H7 (cell line): ENCODE measurements around the gene OSBPL9. TPM values are rescaled to one million over a fixed set of nuclear protein-coding genes. Genes with fewer than 3 reads are reported as not detected.
"Not testable (repeated sequence)": the region's sequence is repeated elsewhere in the genome, so short reads cannot be mapped to it uniquely, and the experiment has no call there.

Experiments used
- DNase-seq: peaks from one replicate; pipeline ENCODE4 v3.0.0; 2012
- H3K27me3 ChIP-seq: 2 replicates; pipeline ENCODE4 v1.6.0; 2011; ENCODE audit warnings: mild to moderate bottlenecking, low read length; ENCODE audit not compliant: control insufficient read depth, insufficient read depth
- H3K36me3 ChIP-seq: replicated peaks from 2 replicates; pipeline ENCODE4 v1.5.1; 2011; ENCODE audit warnings: low read length; ENCODE audit not compliant: control insufficient read depth, insufficient read depth
- H3K4me3 ChIP-seq: 2 replicates; pipeline ENCODE4 v1.5.1; 2011; ENCODE audit warnings: low read depth, mild to moderate bottlenecking, control low read depth, low read length, moderate library complexity; ENCODE audit not compliant: insufficient read depth
- total RNA-seq: library from RNA; depleted of rRNA; stranded (reverse); fragments of >200 nt; shearing (Covaris generic); gene quantifications from 2 replicates; pipeline ENCODE4 v1.2.3, GENCODE V29; 2014

The OSBPL9 gene
- total RNA-seq, 1 experiment from 2014 or later = 87.4 TPM

GRCh38 chr1:51732701-51733425, 116.0 kb downstream of the OSBPL9 start:
- no peak overlapping the region for H3K4me3 ChIP-seq
- no peak for DNase-seq
- H3K27me3 ChIP-seq = no peaks in the 10 kb centered on the region
- no peaks in the 10 kb centered on the region for H3K36me3 ChIP-seq

GRCh38 chr1:51733426-51733774, 116.5 kb downstream of the OSBPL9 start:
- H3K36me3 ChIP-seq, H3K27me3 ChIP-seq, H3K4me3 ChIP-seq, DNase-seq: not testable (repeated sequence)

- H3K36me3 ChIP-seq = no peaks in the 10 kb centered on the region
- DNase-seq = no peak
- H3K4me3 ChIP-seq = no peak overlapping the region
- no peaks in the 10 kb centered on the region for H3K27me3 ChIP-seq
Observed at GRCh38 chr1:51733793-51734522, 117.1 kb downstream of the OSBPL9 start.

GRCh38 chr1:51734896-51735745, 118.2 kb downstream of the OSBPL9 start:
- H3K27me3 ChIP-seq = no peaks in the 10 kb centered on the region
- H3K4me3 ChIP-seq = no peak overlapping the region
- DNase-seq = no peak
- no peaks in the 10 kb centered on the region for H3K36me3 ChIP-seq

GRCh38 chr1:51735746-51736254, 118.9 kb downstream of the OSBPL9 start:
- H3K27me3 ChIP-seq = no peaks in the 10 kb centered on the region
- H3K36me3 ChIP-seq = no peaks in the 10 kb centered on the region
- no peak for DNase-seq
- no peak overlapping the region for H3K4me3 ChIP-seq

- no peaks in the 10 kb centered on the region for H3K27me3 ChIP-seq
- no peak for DNase-seq
- no peaks in the 10 kb centered on the region for H3K36me3 ChIP-seq
- no peak overlapping the region for H3K4me3 ChIP-seq
Observed at GRCh38 chr1:51736702-51737101, 119.8 kb downstream of the OSBPL9 start.

GRCh38 chr1:51738681-51739080, 121.8 kb downstream of the OSBPL9 start:
- no peaks in the 10 kb centered on the region; the same call in 1 of the 2 replicates for H3K36me3 ChIP-seq
- no peaks in the 10 kb centered on the region for H3K27me3 ChIP-seq
- no peak for DNase-seq
- H3K4me3 ChIP-seq = no peak overlapping the region

GRCh38 chr1:51740652-51741051, 123.8 kb downstream of the OSBPL9 start:
- Histone ChIP-seq H3K27me3 (no peaks in the 10 kb centered on the region), H3K36me3 (no peaks in the 10 kb centered on the region; the same call in 1 of the 2 replicates), H3K4me3 (no peak overlapping the region)
- no peak for DNase-seq

- H3K36me3 ChIP-seq = no peaks in the 10 kb centered on the region; the same call in 1 of the 2 replicates
- H3K4me3 ChIP-seq = no peak overlapping the region
- no peaks in the 10 kb centered on the region for H3K27me3 ChIP-seq
- DNase-seq = no peak
Observed at GRCh38 chr1:51741121-51741681, 124.3 kb downstream of the OSBPL9 start.

GRCh38 chr1:51744506-51745303, 127.8 kb downstream of the OSBPL9 start:
- Histone ChIP-seq H3K4me3 (no peak overlapping the region), H3K27me3 (no peaks in the 10 kb centered on the region), H3K36me3 (no peaks in the 10 kb centered on the region; the same call in 1 of the 2 replicates)
- no peak for DNase-seq

- Histone ChIP-seq H3K4me3 (no peak overlapping the region), H3K36me3 (no peaks in the 10 kb centered on the region; the same call in 1 of the 2 replicates), H3K27me3 (no peaks in the 10 kb centered on the region)
- DNase-seq = no peak
Observed at GRCh38 chr1:51745304-51745570, 128.3 kb downstream of the OSBPL9 start.

- no peak overlapping the region for H3K4me3 ChIP-seq
- H3K36me3 ChIP-seq = peaks cover 3% of the 10 kb centered on the region
- no peak for DNase-seq
- no peaks in the 10 kb centered on the region for H3K27me3 ChIP-seq
Observed at GRCh38 chr1:51749151-51749550, 132.3 kb downstream of the OSBPL9 start.

- peaks cover 3% of the 10 kb centered on the region for H3K36me3 ChIP-seq
Observed at GRCh38 chr1:51750218-51750617, 133.3 kb downstream of the OSBPL9 start.

GRCh38 chr1:51750729-51751128, 133.8 kb downstream of the OSBPL9 start:
- Histone ChIP-seq H3K4me3 (no peak overlapping the region), H3K36me3 (peaks cover 3% of the 10 kb centered on the region), H3K27me3 (no peaks in the 10 kb centered on the region)
- no peak for DNase-seq

More at GRCh38 chr1:51750218-51750617, 133.3 kb downstream of the OSBPL9 start:
- no peak for DNase-seq
- H3K4me3 ChIP-seq = no peak overlapping the region
- no peaks in the 10 kb centered on the region for H3K27me3 ChIP-seq
